Activated CD8-positive, alpha-beta memory T cell treated with anti-CD3 and anti-CD28 coated beads for 1 hour (primary cell): ENCODE measurements around the gene AK8.
A peak's percentile ranks its signal among the peaks of the same experiment; 100 is the strongest.
"Not testable (repeated sequence)": the region's sequence is repeated elsewhere in the genome, so short reads cannot be mapped to it uniquely, and the experiment has no call there.

Experiments used
- DNase-seq, 2 donors: peaks; one replicate each; pipeline ENCODE4 v3.0.0-alpha.2; 2020; ENCODE audit warnings: low read depth in 1 of 2; ENCODE audit errors: extremely low read depth in 1 of 2

The AK8 gene

DNA sequence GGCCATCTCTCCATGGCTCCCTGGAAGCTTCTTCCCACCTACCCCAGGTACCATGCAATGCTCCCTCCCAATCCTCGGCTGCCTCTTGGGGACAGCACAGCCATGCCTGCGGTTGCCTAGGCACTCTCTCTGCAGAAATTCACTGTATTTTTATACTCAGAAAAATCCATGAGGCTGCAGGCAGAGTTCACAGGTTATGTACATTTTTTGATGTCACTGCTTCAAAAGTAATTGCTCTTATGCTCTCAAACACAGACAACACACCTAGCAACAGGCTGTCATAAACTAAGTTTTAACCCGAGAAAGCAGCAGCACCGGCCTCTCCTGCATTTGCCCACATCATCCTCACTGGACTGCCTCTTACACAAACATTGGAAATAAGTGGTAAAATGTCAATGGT is 102.4 kb downstream of the AK8 start:
- no peak for DNase-seq

DNA sequence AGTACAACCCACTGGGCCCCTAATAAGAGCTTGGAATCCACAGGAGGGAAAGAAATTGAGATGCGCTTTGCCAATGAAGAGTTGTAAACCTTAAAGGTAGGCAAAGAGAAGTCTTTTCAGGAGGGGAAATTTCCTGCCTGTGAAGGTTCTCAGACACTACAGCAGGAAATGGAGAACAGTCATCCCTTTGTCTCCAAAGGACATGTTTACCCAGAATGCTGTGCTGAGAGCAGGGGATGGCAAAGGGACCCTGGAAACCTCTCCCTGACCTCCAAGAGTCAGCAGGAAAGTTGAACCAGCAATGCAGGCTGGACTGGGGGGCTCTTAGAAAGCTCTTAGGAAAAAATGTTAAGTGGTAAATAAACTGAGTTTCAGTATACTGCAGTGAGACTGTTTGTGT is 103.2 kb downstream of the AK8 start:
- no peak for DNase-seq

DNA sequence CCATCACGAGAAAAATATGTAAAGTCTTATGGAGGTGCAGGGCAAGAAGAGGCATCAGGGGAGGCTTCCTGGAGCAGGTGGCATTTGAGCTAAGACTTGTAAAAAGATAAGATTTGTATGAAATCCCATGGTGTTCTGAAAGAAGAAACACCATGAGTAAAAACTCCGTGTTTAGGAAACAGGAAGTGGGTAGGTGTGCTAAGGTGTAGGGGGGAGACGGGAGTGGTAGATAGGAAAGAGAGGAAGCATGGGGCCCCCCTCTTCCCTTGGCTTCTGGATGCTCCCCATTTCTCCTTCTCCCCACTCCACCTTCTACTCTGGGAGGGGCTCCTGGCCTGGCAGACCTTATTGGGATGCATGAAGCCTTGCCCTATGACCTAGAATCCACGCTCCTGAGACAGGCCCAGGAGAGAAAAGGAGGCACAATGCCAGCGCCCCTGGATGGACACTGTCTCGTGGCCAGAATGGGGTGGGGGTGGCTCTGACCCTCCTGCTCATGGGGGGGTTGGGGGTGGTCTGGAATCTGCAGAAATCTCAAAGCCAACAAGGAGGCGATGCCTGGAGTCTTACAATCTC is 104.2 kb downstream of the AK8 start:
- no peak for DNase-seq

DNA sequence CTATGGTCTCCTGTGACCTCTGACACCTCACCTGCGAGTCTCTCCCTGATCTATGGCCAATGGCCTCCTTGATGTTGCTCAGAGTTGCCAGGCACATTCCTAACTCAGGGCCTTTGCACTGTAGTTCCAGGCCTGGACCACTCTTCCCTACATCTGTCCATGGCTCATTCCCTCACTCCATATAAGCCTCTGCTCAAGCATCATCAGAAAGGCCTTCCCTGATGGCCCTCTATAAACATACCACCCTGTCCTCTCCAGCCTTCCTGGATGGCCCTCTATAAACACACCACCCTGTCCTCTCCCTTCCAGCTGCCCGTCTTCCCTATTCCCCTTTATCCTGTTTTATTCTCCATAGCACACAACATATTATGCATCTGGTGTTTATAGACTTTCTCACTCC is 105.0 kb downstream of the AK8 start:
- no peak for DNase-seq

DNA sequence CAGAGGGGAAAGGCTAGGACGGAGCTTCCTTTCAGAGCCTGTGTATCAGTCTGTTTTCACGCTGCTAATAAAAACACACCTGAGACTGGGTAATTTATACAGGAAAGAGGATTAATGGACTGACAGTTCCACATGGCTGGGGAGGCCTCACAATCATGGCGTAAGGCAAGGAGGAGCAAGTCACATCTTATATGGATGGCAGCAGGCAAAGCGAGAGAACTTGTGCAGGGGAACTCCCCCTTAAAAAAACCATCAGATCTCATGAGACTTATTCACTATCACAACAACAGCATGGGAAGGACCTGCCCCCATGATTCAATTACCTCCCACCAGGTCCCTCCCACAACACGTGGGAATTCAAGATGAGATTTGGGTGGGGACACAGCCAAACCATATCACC is 106.3 kb downstream of the AK8 start:
- DNase-seq, result not testable (repeated sequence)

DNA sequence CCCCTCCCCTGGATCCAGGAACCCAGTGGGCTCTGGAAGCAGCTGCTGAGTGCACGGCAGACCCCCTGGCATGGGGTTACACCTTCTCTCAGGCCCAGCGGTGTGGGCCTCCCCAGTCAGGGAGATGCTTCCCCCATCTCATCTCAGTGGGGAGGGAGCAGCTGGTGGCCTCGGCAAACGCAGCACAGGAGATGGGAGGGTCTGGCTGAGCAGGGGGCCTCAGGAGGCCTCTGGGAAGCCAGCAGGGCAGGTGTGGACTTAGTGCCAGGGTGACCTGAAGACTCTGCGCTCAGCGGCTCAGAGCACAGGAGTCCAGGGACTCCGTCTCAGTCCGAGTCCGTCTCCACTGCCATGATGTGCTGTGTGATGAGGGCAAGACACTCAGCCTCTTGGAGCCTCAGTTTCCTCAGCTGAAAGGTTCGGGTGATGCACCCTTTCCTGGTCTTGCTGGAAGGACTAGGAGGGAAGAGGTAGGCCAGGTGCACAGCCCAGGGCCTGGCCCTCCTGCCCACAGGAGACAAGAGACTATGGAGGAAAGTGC is 107.2 kb downstream of the AK8 start:
- DNase-seq, result no peak

DNA sequence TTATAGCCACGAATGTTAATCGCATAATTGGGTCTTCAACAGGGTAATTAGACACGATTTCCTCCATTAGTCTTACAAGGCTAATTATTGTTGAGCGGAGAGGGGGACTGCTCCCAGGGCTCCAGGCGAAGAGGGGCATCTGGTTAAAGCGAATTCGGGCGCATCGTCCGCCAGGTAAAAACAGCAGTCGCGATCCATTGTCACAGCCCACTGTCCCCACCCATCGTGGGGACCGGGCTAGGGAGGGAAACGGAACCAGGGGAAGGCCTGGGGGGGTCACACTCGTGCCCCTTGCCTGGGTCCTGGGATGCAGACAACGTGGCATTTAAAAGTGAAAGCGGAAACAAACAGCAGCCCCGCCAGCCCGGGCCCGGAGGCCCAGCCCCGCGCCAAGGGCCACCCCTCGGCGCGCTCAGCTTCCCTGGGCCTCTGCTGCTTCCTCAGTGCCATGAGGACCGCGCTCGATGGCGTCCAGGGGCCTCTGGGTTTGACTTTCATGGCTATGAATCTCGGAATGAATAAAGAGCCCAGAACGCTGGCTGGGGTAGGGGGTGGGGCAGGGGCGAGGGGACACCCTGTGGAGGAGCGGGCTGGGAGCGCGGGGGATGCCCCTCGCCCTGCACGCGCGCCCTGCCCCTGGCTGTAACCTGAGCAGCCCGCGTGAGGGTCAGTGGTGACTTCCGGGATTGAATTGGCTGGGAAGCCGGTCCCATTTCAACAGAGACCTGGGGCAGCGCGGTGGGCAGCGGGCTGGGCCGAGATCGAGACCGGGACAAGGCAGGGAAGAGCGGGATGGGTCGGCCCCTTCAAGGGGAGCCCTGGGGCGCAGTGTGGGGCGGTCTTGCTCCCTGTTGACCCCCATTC is 107.9 kb downstream of the AK8 start:
- peak in 1 of 2 donors; percentile 40 for DNase-seq

DNA sequence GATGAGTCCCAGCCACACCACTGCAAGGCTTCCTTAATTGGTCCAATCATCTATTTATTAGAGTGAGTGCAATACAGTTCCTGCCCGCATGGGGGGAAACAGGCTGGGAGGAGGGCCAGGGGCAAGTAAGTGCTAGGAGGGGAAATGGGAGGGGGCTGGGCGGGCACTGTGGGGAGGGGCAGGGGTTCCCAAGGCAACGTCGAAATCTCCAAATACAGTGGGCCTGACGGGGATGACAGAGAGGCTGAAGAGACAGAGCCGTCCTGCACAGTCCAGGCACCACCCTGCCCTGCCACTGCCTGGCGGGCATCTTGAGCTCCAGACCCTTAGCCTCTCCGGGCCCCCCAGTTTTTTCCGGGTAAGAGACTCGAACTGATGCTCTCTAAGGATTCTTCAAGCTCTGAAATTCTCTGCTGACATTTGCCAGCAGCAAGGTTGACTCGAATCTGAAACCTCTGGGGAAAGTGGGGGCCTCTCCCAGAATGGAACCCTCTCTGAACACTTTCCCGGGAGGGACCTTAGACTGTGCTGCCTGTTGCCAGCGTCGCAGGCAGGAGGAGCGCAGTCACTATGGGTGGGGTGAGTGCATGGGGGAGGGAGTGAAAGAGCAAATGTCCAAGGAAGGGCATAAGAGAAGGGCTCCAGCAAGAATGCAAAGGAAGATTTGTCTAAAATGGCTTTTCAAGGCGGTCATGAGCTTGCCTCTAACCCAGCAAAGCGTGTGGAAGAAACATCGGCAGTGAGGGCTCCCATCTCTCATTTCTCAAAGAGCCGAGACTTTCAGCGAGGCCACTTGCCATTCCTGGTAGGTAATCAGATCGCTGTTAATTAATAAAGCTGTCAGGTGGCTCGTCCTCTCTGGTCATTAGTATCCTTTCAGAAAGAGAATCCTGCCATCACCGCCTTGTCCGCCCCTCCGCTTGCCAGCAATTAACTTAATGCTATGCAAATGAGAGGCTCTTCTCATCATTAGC is 108.9 kb downstream of the AK8 start:
- DNase-seq, result peak in 1 of 2 donors; percentile 31

DNA sequence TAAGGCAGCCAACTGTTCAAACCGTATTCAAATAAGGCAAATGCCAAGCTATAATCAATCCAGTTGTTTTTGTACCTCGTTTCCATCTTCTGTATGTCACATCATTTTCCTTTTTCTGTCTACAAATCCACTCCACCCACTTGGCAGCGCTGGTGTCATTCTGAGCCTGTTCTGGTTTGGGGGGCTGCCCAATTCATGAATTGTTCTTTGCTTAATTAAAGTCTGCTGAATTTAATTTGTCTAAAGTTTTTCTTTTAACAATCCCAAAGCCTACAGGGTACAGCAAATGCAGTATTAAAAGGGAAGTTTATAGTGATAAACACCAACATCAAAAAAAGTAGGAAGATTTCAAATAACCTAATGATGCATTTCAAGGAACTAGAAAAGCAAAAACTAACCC is 114.5 kb downstream of the AK8 start:
- no peak for DNase-seq

DNA sequence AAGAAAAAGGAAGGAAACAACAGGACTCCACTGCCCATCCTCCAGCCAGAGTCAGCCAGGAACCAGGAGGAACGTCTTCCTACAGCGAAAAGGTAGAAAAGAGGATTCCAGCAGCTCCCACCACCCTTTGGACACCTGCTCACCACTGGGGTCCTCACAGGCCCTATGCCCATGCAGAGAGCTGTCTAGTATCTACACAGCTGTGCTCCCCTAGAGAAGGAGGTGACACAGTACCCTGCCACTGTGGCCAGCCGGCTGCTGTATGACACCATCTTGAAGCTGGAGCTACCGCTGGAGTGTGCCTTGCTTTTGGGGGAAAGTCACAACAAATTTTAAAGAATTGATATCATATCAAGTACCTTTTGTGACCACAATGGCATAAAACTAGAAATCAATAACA is 115.2 kb downstream of the AK8 start:
- DNase-seq, result no peak

DNA sequence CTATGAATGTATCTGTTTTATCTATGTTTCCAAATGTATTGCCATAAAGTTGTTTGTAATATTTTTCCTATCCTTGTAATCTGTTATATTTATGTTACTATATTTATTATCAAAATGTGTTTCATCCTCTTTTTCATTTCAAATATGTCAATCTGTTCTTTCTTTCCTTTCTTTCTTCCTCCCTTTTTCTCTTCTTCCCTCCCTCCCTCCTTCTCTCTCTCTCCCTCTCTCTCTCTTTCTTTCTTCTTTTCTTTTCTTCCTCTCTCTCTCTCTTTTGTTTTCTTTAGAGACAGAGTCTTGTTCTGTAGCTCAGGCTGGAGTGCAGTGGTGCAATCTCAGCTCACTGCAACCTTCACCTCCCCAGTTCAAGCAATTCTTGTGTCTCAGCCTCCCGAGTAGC is 116.5 kb downstream of the AK8 start:
- DNase-seq, result no peak

DNA sequence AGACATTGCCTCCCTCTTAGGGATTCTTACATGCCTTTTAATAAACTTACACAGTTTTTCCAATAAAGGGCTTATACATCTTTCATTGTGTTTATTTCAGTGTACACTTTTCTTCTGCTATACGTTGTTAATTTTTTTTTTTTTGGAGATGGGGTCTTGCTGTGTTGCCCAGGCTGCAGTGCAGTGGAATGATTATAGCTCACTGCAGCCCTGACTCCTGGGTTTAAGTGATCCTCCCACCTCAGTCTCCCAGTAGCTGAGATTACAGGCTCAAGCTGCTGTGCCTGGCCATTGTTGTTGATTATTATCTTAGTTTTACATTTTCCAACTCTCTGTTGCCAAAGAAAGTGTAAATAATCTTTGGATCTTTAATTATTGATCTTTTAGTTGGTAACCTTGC is 118.0 kb downstream of the AK8 start:
- DNase-seq, result no peak

DNA sequence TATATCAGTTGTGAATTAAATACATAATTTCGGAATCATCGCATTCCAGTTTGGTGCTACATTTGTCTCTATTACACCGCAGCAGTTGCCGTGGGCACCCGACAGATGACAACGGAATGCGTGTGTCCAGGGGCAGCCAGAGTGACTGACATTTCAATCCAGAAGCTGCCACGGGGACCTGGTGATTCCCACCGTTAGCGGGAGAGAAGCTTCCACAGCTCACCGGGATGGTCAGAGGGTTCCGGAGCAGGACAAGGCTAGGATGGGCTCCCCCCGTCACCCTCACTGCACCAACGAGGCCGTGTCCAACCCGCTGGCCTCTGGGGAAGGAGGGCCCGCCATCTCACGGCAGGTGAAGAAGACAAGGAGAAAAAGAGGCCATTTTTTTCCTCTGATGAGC is 121.1 kb downstream of the AK8 start:
- DNase-seq, result no peak

DNA sequence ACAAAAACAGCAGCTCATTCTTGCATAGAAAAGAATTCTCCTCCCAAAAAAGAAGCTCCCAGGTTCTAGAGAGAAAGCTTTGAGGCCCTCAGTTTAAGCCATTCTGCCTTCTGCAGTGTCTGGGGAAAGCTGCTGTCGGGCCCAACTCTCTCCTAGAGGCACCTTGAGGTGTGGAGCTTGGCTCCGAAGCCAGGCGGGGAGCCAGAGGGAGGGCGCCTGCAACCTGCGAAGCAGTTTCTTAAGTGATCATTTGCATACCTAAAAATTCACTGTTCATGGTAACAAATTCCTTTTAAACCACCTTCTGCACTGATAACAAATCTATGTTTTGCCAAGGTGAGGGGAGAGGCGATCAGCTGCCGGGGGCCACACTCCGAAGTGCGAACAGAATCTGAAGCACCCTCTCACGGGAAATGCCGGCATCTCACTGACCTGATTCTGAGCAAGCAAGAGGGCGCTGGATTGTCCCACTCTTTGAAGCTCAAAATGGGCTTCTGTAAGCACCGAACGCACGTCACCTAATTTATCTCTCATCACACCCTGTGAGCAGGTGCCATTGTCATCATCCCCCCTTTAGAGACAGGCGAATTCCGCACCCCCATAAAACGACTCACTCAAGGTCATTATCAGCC is 121.8 kb downstream of the AK8 start:
- no peak for DNase-seq

DNA sequence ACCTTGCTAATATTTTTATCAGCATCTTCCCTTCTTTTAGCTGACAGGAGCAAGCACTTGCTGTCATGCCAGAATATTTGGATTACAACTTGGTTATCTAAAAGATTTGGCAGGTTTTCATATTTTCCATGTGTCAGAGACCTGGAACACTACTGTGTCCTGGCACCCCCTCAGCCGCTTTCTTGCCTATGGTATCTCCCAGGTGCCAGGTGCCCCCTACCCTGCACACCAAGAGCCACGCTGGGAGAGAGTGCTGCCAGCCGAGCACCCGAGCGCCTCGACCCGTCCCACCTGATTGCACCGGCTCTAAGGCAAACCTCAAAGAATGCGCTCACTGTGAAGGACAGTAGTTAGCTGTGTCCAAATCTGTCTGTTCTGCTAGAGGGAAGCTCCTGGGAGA is 123.0 kb downstream of the AK8 start:
- DNase-seq, result no peak

DNA sequence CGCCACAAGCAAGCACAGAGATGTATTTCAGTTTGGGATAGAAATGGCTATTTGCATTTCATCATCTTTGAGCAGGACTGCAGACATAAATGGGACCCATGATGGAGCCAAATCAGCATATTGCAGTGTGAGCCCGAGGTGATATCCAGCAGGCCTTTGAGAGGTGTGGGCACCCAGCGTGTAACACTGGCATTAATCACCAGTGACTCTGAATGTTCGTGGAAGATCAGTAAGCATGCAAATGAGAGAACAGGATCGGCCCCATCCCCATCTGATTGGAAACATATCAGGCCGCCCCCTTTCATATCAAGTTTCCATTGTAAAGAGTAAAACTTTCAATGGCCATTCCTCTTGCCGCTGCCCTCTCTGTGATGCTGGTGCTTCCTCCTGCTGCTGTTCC is 123.8 kb downstream of the AK8 start:
- DNase-seq, result no peak

DNA sequence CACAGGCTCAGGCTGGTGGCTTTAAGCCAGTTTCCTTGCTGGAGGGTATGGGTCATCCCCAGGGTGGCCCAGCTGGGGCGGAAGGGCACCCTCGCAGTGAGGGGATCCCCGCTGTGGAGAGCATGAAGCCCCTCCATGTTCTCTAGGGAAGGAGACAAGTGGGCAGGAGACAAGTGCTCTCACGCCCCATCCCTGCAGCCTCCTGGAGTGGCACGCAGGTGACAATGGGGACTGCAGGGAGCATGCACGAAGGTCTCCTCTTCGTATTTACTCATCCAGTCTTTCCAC is 124.5 kb downstream of the AK8 start:
- no peak for DNase-seq

DNA sequence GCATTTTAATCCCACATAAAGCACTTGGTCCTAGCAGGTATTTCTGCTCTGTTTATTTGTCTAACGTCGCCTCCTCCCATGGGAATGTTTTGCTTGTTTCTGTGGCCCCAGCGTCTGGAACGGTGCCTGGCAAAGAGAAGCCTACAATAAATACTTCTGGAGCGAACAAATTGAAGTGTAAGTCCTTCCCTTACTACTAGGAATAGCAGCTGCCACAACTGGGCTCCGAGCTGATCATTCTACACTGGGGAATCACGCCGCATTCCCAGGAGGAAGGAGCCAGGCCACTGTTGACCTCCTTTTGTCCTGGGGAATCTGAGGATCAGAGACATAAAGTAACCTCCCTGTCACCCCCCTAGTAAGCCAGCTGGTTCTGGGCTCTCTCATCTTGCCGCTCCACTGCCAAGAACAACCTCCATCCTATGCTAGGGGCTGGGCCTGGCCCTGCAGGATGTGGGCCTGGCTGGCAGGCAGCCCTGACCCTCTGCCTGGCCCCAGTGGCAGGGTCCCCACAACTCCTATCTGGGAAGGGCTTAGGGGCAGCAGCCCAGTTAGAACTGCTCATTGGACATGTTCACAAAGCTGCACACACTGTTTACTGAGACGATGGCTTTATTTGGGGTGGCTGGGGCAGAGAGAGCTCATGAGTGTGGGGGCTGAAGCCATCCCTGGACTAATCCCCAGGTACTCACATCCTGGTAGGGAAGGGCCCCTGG is 125.0 kb downstream of the AK8 start:
- no peak for DNase-seq

DNA sequence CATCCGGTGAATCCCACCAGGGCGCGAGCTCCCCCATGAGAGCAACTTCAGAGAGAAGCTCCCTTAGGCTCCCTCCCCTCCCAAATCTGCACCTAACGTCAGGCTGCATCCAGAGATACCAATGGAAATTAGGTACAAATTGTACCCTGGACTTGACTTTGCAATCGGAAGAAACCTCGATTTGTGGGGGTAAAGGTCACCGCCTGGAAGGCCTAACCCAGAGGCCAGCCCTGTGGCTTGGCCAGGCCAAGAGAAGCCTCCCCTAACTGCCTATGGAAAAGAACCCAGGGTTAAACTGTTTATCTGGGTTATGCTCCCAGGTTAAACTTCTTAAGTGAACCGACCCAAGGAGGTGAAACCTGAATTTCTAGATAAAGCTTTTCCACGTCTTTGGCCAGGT is 127.4 kb downstream of the AK8 start:
- no peak for DNase-seq

DNA sequence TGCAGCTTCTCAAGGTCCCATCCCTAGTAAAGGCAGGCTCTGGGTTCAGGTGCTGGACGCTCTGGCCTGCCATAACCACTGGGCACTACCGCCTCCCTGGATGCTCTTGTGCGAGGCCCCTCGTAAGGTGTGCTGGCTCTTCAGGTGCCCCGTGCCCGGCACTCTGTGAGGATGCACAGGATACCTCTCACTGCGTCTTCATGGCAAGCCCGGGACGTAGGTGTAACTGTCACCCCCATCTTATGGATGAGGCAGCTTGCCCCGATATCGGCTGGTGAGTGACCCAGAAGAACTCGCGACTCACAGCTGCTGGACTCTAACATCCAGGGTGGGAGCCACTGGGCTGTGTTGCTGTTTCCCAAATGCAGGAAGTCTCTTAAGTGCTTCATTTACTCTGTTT is 128.8 kb downstream of the AK8 start:
- no peak for DNase-seq
